ENCODE data around the gene WWTR1.

WWTR1 gene

GRCh38 chr3:149541091-149541491 lies 116.7 kb downstream of the WWTR1 start:
- Histone ChIP-seq H3K27ac (replicated peaks) (no peak overlapping the region), H3K4me3 (replicated peaks; ENCODE audit: insufficient read depth, low read length) (no peak overlapping the region), H3K27me3 (ENCODE audit: insufficient read depth, poor library complexity, severe bottlenecking) (peaks cover 3% of the 10 kb centered on the region)
- DNase-seq (ENCODE audit: low read depth in 1 of 2, low spot score in 1 of 2) = no peak
- no peak for TF ChIP-seq POLR2AphosphoS5 (IDR thresholded peaks at IDR 0.05; ENCODE audit: low read depth)
- TF ChIP-seq REST (IDR thresholded peaks at IDR 0.05; ENCODE audit: insufficient replicate concordance, low read depth) = no peak
- no peak for TF ChIP-seq CTCF (IDR thresholded peaks at IDR 0.05; ENCODE audit: insufficient read depth, low read length)
- TF ChIP-seq SPI1 (IDR thresholded peaks at IDR 0.05; ENCODE audit: borderline replicate concordance, low read depth) = no peak

GRCh38 chr3:149538371-149538770 lies 119.5 kb downstream of the WWTR1 start:
- Histone ChIP-seq H3K27ac (replicated peaks) (no peak overlapping the region), H3K4me3 (replicated peaks; ENCODE audit: insufficient read depth, low read length) (no peak overlapping the region), H3K27me3 (ENCODE audit: insufficient read depth, poor library complexity, severe bottlenecking) (no peaks in the 10 kb centered on the region)
- no peak for TF ChIP-seq SPI1 (IDR thresholded peaks at IDR 0.05; ENCODE audit: borderline replicate concordance, low read depth)
- no peak for TF ChIP-seq CTCF (IDR thresholded peaks at IDR 0.05; ENCODE audit: insufficient read depth, low read length)
- TF ChIP-seq GABPA (IDR thresholded peaks at IDR 0.05; ENCODE audit: low read depth) = no peak
- no peak for TF ChIP-seq POLR2AphosphoS5 (IDR thresholded peaks at IDR 0.05; ENCODE audit: low read depth)
- TF ChIP-seq REST (IDR thresholded peaks at IDR 0.05; ENCODE audit: insufficient replicate concordance, low read depth) = no peak
- no peak for DNase-seq (ENCODE audit: low read depth in 1 of 2, low spot score in 1 of 2)

- TF ChIP-seq CTCF (IDR thresholded peaks at IDR 0.05; ENCODE audit: insufficient read depth, low read length) (no peak), REST (IDR thresholded peaks at IDR 0.05; ENCODE audit: insufficient replicate concordance, low read depth) (no peak), SPI1 (IDR thresholded peaks at IDR 0.05; ENCODE audit: borderline replicate concordance, low read depth) (no peak), POLR2AphosphoS5 (IDR thresholded peaks at IDR 0.05; ENCODE audit: low read depth) (no peak), GABPA (IDR thresholded peaks at IDR 0.05; ENCODE audit: low read depth) (no peak)
- DNase-seq (ENCODE audit: low read depth in 1 of 2, low spot score in 1 of 2) = no peak
- Histone ChIP-seq H3K27ac (replicated peaks) (no peak overlapping the region), H3K4me3 (replicated peaks; ENCODE audit: insufficient read depth, low read length) (no peak overlapping the region), H3K27me3 (ENCODE audit: insufficient read depth, poor library complexity, severe bottlenecking) (no peaks in the 10 kb centered on the region)
Measured at GRCh38 chr3:149536429-149536828, 121.4 kb downstream of the WWTR1 start.

All from HL-60 (cell line).